Smooth muscle cell (in vitro differentiated cells): Measurements from ENCODE around the gene MGAT4D. TPM values are rescaled to one million over a fixed set of nuclear protein-coding genes. Genes with fewer than 3 reads are reported as not detected.

ENCODE experiments used
- DNase-seq: peaks from one replicate; lab custom pipeline; 2025; ENCODE audit not compliant: unreplicated experiment; lab: John Stamatoyannopoulos, UW
- H2AFZ ChIP-seq: fragments of 200-600 bp; sonication (generic); 2 replicates; pipeline ENCODE4 v1.6.0; 2016; ENCODE audit warnings: antibody characterized with exemption, low read depth, mild to moderate bottlenecking
- H3F3A ChIP-seq: fragments of 200-600 bp; sonication (generic); 2 replicates; pipeline ENCODE4 v1.6.0; 2017; ENCODE audit warnings: antibody characterized with exemption, low read depth
- H3K27ac ChIP-seq: fragments of 200-600 bp; sonication (generic); 2 replicates; pipeline ENCODE4 v1.5.1; 2016; ENCODE audit warnings: low read depth, mild to moderate bottlenecking
- H3K27me3 ChIP-seq: fragments of 200-600 bp; sonication (generic); 2 replicates; pipeline ENCODE4 v1.6.1; 2016; ENCODE audit warnings: low read depth, mild to moderate bottlenecking
- H3K36me3 ChIP-seq: fragments of 200-600 bp; sonication (generic); 2 replicates; pipeline ENCODE4 v1.5.1; 2016; ENCODE audit warnings: low read depth
- H3K4me1 ChIP-seq: fragments of 200-600 bp; sonication (generic); 2 replicates; pipeline ENCODE4 v1.5.1; 2016; ENCODE audit warnings: low read depth
- H3K4me2 ChIP-seq: fragments of 200-600 bp; sonication (generic); 2 replicates; pipeline ENCODE4 v1.6.0; 2016; ENCODE audit warnings: mild to moderate bottlenecking
- H3K4me3 ChIP-seq: fragments of 200-600 bp; sonication (generic); 2 replicates; pipeline ENCODE4 v1.5.1; 2016; ENCODE audit warnings: mild to moderate bottlenecking
- H3K79me2 ChIP-seq: fragments of 200-600 bp; sonication (generic); 2 replicates; pipeline ENCODE4 v1.6.0; 2016; ENCODE audit warnings: low read depth, mild to moderate bottlenecking
- H3K9ac ChIP-seq: fragments of 200-600 bp; sonication (generic); 2 replicates; pipeline ENCODE4 v1.6.0; 2016; ENCODE audit warnings: low read depth
- H3K9me3 ChIP-seq: fragments of 200-600 bp; sonication (generic); replicated peaks from 2 replicates; pipeline ENCODE4 v1.5.1; 2016; ENCODE audit warnings: low read depth
- H4K20me1 ChIP-seq: fragments of 200-600 bp; sonication (generic); 2 replicates; pipeline ENCODE4 v1.6.0; 2016; ENCODE audit warnings: low read depth
- WGBS: methylation state at CpG from one replicate; pipeline ENCODE4 v1.1.7; 2016; ENCODE audit warnings: low lambda C conversion rate; 5-methylcytosine and 5-hydroxymethylcytosine counted together
- polyA plus RNA-seq: library from polyadenylated mRNA; unstranded; fragments of >200 nt; fragmentation: Nextera tagmentation; extraction: Ambion mirVana; gene quantifications from 2 replicates; pipeline ENCODE4 v1.2.1, GENCODE V29; 2016
- total RNA-seq: library from RNA; depleted of rRNA; stranded (reverse); fragments of >200 nt; gene quantifications from 2 replicates; pipeline ENCODE4 v1.2.3, GENCODE V29; 2014
- TF ChIP-seq, protein P1 (sequence below): fragments of 200-600 bp; sonication (generic); IDR thresholded peaks from 2 replicates; pipeline ENCODE4 v1.5.1; 2017; ENCODE audit warnings: borderline replicate concordance, mild to moderate bottlenecking, antibody characterized with exemption; ENCODE audit not compliant: insufficient read depth, poor library complexity, severe bottlenecking

MGAT4D gene
- total and polyA plus RNA-seq, 2 experiments from 2014 or later: not detected

DNA sequence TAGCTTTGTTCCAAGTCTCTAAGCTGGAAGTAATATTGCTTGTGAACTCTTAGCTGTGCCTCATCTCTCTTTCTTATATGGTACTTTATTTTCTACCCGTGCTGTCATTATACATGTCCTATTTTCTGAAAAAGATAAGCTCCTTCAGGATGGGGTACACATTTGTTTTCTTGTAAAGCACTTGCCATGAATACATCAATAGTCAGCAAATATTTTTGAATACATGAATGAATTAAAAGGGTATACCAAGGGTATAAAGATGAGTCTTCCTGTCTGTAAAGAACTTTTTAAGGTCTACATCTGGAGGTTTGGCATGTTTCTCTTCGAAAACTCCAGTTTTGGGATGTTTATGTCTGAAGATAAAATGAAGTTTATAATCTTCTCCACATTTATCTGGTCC lies 98.0 kb downstream of the MGAT4D start:
- H2AFZ ChIP-seq: no peak overlapping the region

DNA sequence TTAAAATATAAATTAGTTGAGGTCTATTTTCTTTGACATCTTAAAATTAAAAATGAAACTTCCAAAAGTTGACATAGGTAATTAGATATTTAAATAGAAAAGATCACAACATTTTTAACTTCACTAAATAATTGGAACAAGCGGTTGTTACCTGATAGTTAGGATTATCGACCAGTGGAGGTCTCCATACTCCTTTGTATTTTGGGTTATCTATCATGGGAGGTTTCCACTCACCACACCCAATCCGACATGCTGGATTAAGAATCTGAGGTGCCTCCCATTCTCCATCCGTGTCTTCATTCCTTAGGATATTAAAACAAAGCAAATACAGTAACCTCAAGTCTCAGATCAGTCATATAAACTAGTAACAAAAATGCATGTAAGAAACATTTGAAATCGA lies 102.4 kb downstream of the MGAT4D start:
- Histone ChIP-seq H3K27me3 (no peaks in the 10 kb centered on the region), H3K4me2 (no peak overlapping the region), H3K4me1 (no peaks in the 10 kb centered on the region), H3K36me3 (no peaks in the 10 kb centered on the region), H3K9me3 (no peaks in the 10 kb centered on the region), H4K20me1 (no peaks in the 10 kb centered on the region), H3K4me3 (no peak overlapping the region), H2AFZ (no peak overlapping the region), H3K27ac (no peak overlapping the region), H3K79me2 (no peaks in the 10 kb centered on the region), H3F3A (no peaks in the 10 kb centered on the region), H3K9ac (no peak overlapping the region)
- whole genome bisulfite sequencing: 73% methylated on average over 5 of the region's 5 CpGs
- TF ChIP-seq, protein P1, sequence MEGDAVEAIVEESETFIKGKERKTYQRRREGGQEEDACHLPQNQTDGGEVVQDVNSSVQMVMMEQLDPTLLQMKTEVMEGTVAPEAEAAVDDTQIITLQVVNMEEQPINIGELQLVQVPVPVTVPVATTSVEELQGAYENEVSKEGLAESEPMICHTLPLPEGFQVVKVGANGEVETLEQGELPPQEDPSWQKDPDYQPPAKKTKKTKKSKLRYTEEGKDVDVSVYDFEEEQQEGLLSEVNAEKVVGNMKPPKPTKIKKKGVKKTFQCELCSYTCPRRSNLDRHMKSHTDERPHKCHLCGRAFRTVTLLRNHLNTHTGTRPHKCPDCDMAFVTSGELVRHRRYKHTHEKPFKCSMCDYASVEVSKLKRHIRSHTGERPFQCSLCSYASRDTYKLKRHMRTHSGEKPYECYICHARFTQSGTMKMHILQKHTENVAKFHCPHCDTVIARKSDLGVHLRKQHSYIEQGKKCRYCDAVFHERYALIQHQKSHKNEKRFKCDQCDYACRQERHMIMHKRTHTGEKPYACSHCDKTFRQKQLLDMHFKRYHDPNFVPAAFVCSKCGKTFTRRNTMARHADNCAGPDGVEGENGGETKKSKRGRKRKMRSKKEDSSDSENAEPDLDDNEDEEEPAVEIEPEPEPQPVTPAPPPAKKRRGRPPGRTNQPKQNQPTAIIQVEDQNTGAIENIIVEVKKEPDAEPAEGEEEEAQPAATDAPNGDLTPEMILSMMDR: no peak
- no peak for DNase-seq

More for the DNA sequence above, 98.0 kb downstream of the MGAT4D start:
- WGBS: 76% methylated on average over 2 of the region's 2 CpGs
- DNase-seq: no peak
- Histone ChIP-seq H3K4me3 (no peak overlapping the region), H3K27ac (no peak overlapping the region), H3K9ac (no peak overlapping the region), H3K9me3 (no peaks in the 10 kb centered on the region), H4K20me1 (no peaks in the 10 kb centered on the region), H3K4me2 (no peak overlapping the region), H3K4me1 (no peaks in the 10 kb centered on the region), H3K27me3 (no peaks in the 10 kb centered on the region), H3K36me3 (no peaks in the 10 kb centered on the region), H3K79me2 (no peaks in the 10 kb centered on the region), H3F3A (no peaks in the 10 kb centered on the region)
- TF ChIP-seq, protein P1: no peak

Other genes starting within 250 kb of the MGAT4D start
- gene SCOC, start 124.6 kb downstream of the MGAT4D start, total RNA-seq: 144 and 159 TPM in 2 replicates
- 76.8 and 86.7 TPM in 2 replicates for gene SCOC, start 124.6 kb downstream of the MGAT4D start, polyA plus RNA-seq
- 0.85 and 2.9 TPM in 2 replicates for gene CLGN, start 70.6 kb downstream of the MGAT4D start, total RNA-seq
- gene CLGN, start 70.6 kb downstream of the MGAT4D start, polyA plus RNA-seq: 0.42 and 1.0 TPM in 2 replicates
- gene ELMOD2, start 25.9 kb upstream of the MGAT4D start, total RNA-seq: 52.9 and 59.6 TPM in 2 replicates
- 26.5 and 31.0 TPM in 2 replicates for gene ELMOD2, start 25.9 kb upstream of the MGAT4D start, polyA plus RNA-seq
- 0.67 TPM in 1 of 2 replicates, not detected in the other for gene UCP1, start 70.7 kb upstream of the MGAT4D start, total RNA-seq
- 0.15 and 0.24 TPM in 2 replicates for gene UCP1, start 70.7 kb upstream of the MGAT4D start, polyA plus RNA-seq